ENCODE measurements around the gene SIPA1L3.

Gene SIPA1L3

GRCh38 chr19:37994823-37995130 lies 87.8 kb downstream of the SIPA1L3 start:
- no peak overlapping the region for H3K4me3 ChIP-seq (replicated peaks in 1 of 2; ENCODE audit: low read depth in 2 of 2, low read length in 2 of 2)
- DNase-seq (ENCODE audit: low read depth in 2 of 2) = no peak
- TF ChIP-seq, protein P1, sequence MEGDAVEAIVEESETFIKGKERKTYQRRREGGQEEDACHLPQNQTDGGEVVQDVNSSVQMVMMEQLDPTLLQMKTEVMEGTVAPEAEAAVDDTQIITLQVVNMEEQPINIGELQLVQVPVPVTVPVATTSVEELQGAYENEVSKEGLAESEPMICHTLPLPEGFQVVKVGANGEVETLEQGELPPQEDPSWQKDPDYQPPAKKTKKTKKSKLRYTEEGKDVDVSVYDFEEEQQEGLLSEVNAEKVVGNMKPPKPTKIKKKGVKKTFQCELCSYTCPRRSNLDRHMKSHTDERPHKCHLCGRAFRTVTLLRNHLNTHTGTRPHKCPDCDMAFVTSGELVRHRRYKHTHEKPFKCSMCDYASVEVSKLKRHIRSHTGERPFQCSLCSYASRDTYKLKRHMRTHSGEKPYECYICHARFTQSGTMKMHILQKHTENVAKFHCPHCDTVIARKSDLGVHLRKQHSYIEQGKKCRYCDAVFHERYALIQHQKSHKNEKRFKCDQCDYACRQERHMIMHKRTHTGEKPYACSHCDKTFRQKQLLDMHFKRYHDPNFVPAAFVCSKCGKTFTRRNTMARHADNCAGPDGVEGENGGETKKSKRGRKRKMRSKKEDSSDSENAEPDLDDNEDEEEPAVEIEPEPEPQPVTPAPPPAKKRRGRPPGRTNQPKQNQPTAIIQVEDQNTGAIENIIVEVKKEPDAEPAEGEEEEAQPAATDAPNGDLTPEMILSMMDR (IDR thresholded peaks at IDR 0.05; ENCODE audit: low read depth, low read length) = no peak

GRCh38 chr19:37995346-37995745 lies 88.3 kb downstream of the SIPA1L3 start:
- H3K4me3 ChIP-seq (replicated peaks in 1 of 2; ENCODE audit: low read depth in 2 of 2, low read length in 2 of 2) = no peak overlapping the region
- TF ChIP-seq, protein P1 (IDR thresholded peaks at IDR 0.05; ENCODE audit: low read depth, low read length) = no peak
- no peak for DNase-seq (ENCODE audit: low read depth in 2 of 2)

DNA sequence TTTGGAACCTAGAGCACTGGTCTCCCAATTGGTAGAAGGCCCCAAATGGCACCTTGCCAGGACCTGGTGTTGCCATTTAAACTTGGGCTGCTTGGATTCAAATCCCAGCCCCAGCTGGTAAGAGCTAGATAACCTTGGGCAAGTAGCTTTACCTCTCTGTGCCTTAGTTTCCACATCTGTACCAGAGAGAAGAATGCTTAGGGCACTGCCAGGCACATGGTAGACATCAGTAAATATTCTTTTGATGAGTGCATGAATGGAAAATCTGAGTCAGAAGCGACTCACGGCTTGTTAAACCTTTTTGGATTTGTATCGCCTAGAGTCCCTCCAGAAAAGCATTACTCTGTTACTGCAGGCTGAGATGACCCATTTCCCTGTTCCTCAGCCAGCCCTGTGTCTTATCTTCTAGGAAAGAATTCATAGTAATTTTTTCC lies 90.9 kb downstream of the SIPA1L3 start:
- peak; percentile 90 to 98 for DNase-seq (ENCODE audit: low read depth in 2 of 2)
- H3K4me3 ChIP-seq (replicated peaks in 1 of 2; ENCODE audit: low read depth in 2 of 2, low read length in 2 of 2) = no peak overlapping the region
- TF ChIP-seq, protein P1 (IDR thresholded peaks at IDR 0.05; ENCODE audit: low read depth, low read length) = no peak

GRCh38 chr19:37998801-37999308 lies 91.8 kb downstream of the SIPA1L3 start:
- H3K4me3 ChIP-seq (replicated peaks in 1 of 2; ENCODE audit: low read depth in 2 of 2, low read length in 2 of 2) = no peak overlapping the region
- TF ChIP-seq, protein P1 (IDR thresholded peaks at IDR 0.05; ENCODE audit: low read depth, low read length) = no peak
- no peak for DNase-seq (ENCODE audit: low read depth in 2 of 2)

DNA sequence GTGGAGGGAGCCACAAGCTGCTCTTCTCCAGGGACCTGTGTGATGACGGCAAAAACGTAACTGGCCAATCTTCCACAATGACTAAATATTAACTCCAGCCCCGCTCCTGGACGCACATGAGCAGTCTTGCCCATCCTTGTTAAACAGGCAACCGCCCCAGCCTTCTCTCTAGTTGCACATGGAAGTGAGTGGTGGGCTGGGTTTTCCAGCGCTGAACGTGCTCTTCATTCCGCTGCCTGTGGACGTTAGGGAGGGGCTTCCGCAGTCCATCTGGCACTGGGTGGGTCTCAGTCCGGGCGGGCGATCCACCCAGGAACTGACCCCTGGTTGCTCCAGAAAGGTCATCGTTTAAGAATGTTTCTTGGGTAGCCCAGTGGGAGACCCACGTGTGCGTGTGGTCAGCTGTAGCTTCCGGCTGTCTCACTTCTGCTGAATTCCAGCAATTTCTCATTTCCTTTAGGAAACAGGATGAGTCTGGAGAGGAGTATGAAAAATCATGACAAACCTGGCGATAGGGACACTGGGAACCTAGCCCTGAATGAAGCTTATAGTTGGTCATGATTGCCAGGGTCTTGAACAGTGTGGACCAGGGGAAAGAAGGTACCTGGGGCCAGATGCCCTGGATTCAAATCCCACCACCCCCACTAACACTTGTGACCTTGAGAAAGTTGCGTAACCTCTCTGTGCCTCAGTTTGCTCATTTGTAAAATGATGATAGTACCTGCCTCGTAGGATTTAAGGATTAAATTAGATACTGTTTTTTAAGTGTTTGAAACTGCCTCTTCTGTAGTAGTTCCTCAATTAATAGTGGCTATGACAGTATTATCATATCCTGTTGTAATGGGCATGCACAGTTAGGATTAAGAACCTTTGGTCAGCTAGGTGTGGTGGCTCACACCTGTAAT lies 92.6 kb downstream of the SIPA1L3 start:
- peak; percentile 95 to 99 for DNase-seq (ENCODE audit: low read depth in 2 of 2)

DNA sequence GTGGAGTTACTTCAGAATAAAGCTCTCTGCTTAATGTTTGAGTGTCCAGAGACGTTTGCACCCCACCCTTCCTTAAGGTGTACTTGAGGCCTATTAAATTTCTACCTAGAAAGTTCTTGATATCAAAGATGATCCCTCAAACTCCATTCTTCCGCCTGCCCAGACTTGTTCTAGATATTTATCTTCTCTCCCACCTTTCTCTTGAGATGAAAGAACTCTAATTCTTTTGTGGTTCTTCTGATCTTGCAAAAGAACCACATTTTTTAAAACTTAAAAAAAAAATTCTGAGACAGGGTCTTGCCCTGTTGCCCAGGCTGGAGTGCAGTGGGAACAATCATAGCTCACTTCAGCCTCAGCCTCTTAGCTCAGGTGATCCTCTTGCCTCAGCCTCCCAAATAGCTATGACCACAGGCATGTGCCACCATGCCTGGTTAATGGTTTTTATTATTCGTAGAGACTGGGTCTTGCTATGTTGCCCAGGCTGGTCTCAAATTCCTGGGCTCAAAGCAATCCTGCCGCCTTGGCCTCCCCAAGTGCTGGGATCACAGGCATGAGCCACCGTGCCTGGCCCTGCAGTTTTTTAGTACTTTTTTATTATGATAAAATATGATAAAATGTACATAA lies 94.3 kb downstream of the SIPA1L3 start:
- no peak for DNase-seq (ENCODE audit: low read depth in 2 of 2)
- TF ChIP-seq, protein P1 (IDR thresholded peaks at IDR 0.05; ENCODE audit: low read depth, low read length) = no peak
- H3K4me3 ChIP-seq (replicated peaks in 1 of 2; ENCODE audit: low read depth in 2 of 2, low read length in 2 of 2) = no peak overlapping the region

More for the DNA sequence above, 92.6 kb downstream of the SIPA1L3 start:
- TF ChIP-seq, protein P1 (IDR thresholded peaks at IDR 0.05; ENCODE audit: low read depth, low read length) = no peak
- H3K4me3 ChIP-seq (replicated peaks in 1 of 2; ENCODE audit: low read depth in 2 of 2, low read length in 2 of 2) = no peak overlapping the region

All from cardiac fibroblast (primary cell).